GM20431 (cell line): ENCODE data around the gene CAP1.
"Not testable (repeated sequence)": the region's sequence is repeated elsewhere in the genome, so short reads cannot be mapped to it uniquely, and the experiment has no call there.

Experiments used
- in situ Hi-C: fragments of 300-500 bp; cut with MseI, MboI; formaldehyde crosslinking; loops from one replicate; pipeline ENCODE4 v1.15.0; 2020; ENCODE audit warnings: low sequenced_read_pairs; ENCODE audit not compliant: unreplicated experiment

The CAP1 gene

GRCh38 chr1:40040511-40041465 lies at the start of gene CAP1:
Gene CAP1, plus strand, starts transcription at chr1:40040729. Its CDS starts 18,618 bp downstream, at chr1:40059347.
- in situ Hi-C loops = no loop called here

DNA sequence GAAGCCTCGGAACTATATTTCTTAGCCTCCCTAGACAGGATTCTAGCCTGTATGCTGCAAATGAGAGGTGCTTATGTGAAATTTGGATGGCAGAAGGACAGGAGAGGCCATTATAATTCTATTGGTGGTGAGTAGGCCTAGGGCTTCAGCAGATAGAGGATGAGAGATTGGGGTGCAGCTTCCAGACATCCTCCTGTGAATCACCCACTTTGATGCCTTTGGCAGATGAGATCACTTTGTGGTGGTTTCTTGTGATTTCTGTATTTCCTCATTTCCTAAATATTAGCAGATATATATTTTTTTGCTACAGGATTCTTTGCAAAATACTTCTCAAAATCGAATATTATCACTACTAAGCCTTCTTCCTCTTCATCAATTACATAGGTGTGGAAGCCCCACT lies 48.3 kb upstream of the CAP1 start:
- in situ Hi-C loops = no loop called here

DNA sequence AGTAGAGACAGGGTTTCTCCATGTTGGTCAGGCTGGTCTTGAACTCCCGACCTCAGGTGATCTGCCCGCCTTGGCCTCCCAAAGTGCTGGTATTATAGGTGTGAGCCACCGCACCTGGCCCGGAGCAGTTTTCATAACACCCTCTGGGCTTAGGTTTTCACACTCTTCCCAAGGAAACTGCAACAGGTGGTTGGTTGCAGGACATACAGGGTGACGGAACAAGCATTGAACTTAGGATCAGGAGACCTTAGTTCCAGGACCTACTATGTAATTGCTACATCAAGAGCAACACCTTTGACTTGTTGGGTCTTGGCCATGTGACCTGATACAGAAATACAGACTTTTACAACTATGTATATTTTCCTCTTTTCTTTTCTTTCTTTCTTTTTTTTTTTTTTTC lies 47.6 kb upstream of the CAP1 start:
- in situ Hi-C loops = no loop called here

- in situ Hi-C loops = no loop called here
Measured at GRCh38 chr1:39995973-39996393, 44.5 kb upstream of the CAP1 start.

GRCh38 chr1:39996396-39997004 lies 44.0 kb upstream of the CAP1 start:
- in situ Hi-C loops = no loop called here

- in situ Hi-C loops = no loop called here
Measured at GRCh38 chr1:40001456-40001855, 39.1 kb upstream of the CAP1 start.

DNA sequence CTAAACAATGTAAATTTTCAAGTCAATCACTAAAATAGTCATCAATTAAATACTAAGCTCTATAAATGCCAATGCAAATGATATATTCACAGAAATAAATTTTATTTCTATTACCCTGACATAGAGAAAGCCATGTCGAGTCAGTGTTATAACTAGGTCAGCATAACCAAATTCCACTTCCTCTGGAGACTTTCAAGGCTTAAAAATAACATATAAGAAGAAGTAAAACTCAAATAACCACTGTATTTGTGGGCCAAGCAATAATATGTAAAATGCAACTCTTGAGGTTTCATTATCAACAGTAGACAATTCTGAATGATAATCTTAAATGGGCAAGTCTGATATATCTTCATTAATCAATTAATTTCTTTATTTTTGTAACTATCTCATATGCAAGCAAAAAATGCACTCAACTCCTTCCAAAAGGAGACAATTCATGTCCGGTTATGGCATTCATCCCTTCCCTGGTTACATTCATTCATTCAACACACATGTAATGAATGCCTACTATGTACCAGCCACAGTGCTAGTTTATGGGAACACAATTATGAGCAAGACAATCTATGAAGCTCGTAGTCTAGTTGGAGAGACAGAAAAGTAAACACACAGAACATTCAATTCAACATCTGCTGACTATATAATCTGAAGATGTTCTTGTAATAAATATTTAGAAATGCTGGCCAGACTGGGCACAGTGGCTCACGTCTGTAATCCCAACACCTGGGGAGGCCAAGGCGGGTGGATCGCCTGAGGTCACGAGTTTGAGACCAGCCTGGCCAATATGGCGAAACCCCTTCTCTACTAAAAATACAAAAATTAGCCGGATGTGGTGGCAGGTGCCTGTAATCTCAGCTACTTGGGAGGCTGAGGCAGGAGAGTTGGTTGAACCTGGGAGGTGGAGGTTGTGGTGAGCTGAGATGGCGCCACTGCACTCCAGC lies 37.1 kb upstream of the CAP1 start:
- in situ Hi-C loops = no loop called here

GRCh38 chr1:40004857-40005256 lies 35.7 kb upstream of the CAP1 start:
- in situ Hi-C loops = no loop called here

GRCh38 chr1:40007481-40008034 lies 33.0 kb upstream of the CAP1 start:
- in situ Hi-C loops = not testable (repeated sequence)

DNA sequence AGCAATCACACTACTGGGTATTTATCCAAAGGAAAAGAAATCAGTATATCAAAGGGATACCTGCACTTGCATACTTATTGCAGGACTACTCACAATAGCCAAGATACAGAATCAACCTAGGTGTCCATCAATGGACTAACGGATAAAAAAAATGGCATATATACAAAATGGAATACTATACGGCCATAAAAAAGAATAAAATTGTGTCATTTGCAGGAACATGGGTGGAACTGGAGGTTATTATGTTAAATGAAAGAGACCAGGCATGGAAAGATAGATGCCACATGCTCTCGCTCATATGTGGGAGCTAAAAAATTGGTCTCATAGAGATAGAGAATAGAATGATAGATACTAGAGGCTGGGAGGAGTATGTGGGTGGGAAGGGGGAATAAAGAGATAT lies 29.3 kb upstream of the CAP1 start:
- in situ Hi-C loops = no loop called here

DNA sequence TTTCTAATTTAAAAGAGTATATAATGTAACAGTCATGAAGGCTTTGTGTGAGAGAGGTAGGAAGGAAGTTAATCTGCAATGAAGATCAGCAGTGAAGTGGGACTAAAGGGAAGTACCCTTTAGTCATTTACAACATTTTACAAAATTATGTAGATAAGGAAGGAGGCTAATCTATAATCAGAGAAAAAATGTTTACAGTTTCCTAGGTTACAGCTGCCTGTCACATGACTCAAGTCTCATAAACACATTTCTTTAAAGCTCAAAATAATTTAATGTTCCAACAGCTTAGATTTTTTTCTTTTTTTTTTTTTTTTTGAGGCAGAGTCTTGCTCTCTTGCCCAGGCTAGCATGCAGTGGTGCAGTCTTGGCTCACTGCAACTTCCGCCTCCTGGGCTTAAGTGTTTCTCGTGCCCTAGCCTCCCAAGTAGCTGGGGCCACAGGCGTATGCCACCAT lies 26.2 kb upstream of the CAP1 start:
- in situ Hi-C loops = no loop called here

DNA sequence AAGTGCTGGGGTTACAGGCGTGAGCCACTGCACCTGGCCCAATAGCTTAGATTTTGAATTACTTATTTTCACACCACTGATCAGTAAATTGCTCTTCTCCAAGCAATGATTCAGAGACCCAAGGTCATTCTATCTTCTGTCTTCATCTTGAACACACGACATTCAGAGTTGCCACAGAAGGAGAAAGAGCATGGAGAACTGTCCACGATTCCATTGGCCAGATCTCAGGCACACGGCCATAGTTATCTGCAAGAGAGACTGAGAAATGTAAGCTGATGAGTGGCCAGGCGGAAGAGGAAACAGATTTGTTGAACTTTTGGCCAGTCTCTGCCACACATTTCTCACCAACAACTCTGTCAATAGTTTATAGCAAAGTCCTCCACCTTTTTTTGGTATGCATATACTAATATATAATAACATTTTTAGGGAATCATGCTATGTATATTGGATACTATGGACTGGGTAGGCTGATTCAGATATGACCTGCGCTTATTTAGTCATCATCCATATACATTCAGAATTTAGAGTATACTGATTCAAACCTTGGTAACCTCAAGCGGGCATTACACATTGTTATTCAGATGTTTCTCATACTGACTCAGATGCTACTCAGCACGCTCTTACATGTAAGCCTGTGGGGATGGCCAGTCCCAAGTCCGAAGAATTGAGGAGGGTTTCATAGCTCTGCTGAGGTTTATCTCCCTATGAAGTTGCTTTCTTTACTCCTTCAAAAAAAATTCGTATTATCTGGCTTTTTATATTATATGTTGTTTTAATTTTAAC lies 25.5 kb upstream of the CAP1 start:
- in situ Hi-C loops = no loop called here

GRCh38 chr1:40017951-40018575 lies 22.5 kb upstream of the CAP1 start:
- in situ Hi-C loops = no loop called here

DNA sequence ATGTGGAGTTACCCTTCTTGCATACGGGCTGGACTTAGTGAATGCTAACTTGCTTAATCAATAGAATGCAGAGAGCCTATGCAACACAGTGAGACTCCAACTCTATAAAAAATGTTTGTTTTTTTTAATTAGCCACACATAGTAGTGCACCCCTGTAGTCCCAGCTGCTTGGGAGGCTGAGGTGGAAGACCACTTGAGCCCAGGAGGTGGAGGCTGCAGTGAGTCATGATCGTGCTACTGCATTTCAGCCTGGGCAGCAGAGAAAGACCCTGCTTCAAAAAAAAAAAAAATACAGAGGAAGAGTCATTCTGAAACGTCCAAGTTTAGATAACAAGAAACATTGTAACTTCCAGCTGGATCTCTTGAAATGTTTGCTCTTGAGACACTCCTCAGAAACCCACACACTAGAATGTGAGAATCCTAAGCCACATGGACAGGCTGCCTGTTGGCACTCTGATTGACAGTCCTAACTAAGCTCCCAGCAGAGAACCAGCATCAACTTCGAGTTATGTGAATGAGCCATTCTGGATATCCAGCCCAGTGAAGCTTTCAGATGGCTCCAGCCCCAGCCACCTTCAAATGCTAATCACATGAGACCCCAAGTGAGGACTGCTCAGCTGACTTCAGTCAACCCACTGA lies 20.0 kb upstream of the CAP1 start:
- in situ Hi-C loops = no loop called here

GRCh38 chr1:40023379-40023944 lies 17.1 kb upstream of the CAP1 start:
- in situ Hi-C loops = no loop called here

GRCh38 chr1:40024671-40025070 lies 15.9 kb upstream of the CAP1 start:
- in situ Hi-C loops = no loop called here

GRCh38 chr1:40027647-40028046 lies 12.9 kb upstream of the CAP1 start:
- in situ Hi-C loops = no loop called here

GRCh38 chr1:40029608-40030007 lies 10.9 kb upstream of the CAP1 start:
- in situ Hi-C loops = no loop called here
